Uterus (tissue), 4 donors: Measurements from ENCODE around the gene SEC16A. TPM values are rescaled to one million over a fixed set of nuclear protein-coding genes. Genes with fewer than 3 reads are reported as not detected.

Experiments used
- DNase-seq, 2 donors: peaks; one replicate each; pipeline ENCODE4 v3.0.0-alpha.2; 2019 to 2020
- H3K27ac ChIP-seq, 2 donors: fragments of 200-600 bp; sonication (generic); 1 replicate in 1 of 2; 2 replicates in 1 of 2; pipeline ENCODE4 v1.5.1; 2016 to 2018
- H3K27me3 ChIP-seq, 2 donors: fragments of 200-600 bp; sonication (generic); one replicate each; pipeline ENCODE4 v1.5.1; 2018 to 2019; ENCODE audit warnings: control low read depth in 1 of 2
- H3K36me3 ChIP-seq, 2 donors: fragments of 200-600 bp; sonication (generic); one replicate each; pipeline ENCODE4 v1.5.1; 2019; ENCODE audit warnings: control low read depth in 1 of 2
- H3K4me1 ChIP-seq, 2 donors: fragments of 200-600 bp; sonication (generic); one replicate each; pipeline ENCODE4 v1.5.1; 2018 to 2019; ENCODE audit warnings: control low read depth in 1 of 2
- H3K4me3 ChIP-seq, 2 donors: fragments of 200-600 bp; sonication (generic); 1 replicate in 1 of 2; 2 replicates in 1 of 2; pipeline ENCODE4 v1.5.1; 2018 to 2019; ENCODE audit warnings: mild to moderate bottlenecking in 1 of 2
- H3K9me3 ChIP-seq, 2 donors: fragments of 200-600 bp; sonication (generic); one replicate each; pipeline ENCODE4 v1.5.1; 2019; ENCODE audit warnings: control low read depth in 1 of 2
- CTCF ChIP-seq, 4 experiments: fragments of 200-600 bp in 2 of 4; fragments of 450-650 bp in 2 of 4; sonication (generic) in 2 of 4; IDR thresholded peaks; one replicate each; pipeline ENCODE4 v1.5.1; 2016 to 2019; ENCODE audit warnings: antibody characterized with exemption in 4 of 4, mild to moderate bottlenecking in 2 of 4, moderate library complexity in 1 of 4
- POLR2A ChIP-seq, 2 donors: fragments of 450-650 bp; IDR thresholded peaks; one replicate each; pipeline ENCODE4 v1.6.1; 2016; ENCODE audit warnings: antibody characterized with exemption in 2 of 2, mild to moderate bottlenecking in 1 of 2, moderate library complexity in 1 of 2
- intact Hi-C: fragments of 100-400 bp; cut with DNase I; formaldehyde crosslinking; loops from one replicate; pipeline ENCODE4 v1.15.1; 2023; ENCODE audit warnings: low total_unique reads
- total RNA-seq, 4 donors: library from RNA; depleted of rRNA in 3 of 4; stranded (reverse); fragments of >200 nt in 3 of 4; gene quantifications; one replicate each; pipeline versions ENCODE4 v1.1.0 to v1.2.4, GENCODE V29; 2014 to 2023
- donor health status: DM: yes; HTN: yes; CAD: no.

SEC16A gene
- total RNA-seq, 4 donors from 2014 or later, result 18.8 to 73.2 (median 35.1) TPM

DNA sequence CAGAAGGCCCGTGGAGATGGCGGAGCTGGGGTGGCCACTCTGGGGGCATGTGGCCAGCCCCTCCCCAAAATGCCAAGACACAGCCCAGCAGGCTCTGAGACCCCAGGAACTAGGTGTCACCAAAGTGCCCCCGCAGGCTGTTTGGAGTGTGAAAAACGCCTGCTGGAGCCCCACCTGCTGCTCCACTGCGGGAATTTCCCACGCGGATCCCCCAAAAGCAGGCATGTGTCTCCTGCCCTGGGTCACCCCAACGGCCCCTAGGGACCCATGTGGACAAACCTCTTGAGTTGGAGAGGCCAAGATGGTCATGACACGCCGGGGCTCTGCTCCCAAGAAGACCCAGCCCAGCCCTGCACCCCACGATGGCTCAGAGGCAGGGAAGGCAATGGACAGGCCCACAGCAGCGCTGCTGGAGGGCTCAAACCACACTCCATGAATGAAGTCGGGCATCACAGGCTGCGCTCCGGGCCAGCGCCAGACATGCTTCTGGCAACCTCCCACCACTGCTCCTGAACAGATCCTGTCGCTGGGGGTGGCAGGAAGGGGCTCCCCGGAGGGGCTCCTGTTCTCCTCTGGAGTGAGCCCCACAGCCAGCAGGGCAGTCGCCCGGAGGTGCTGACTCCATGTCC, 47.7 kb upstream of the SEC16A start:
- H3K27ac ChIP-seq, result peak overlapping the region in 1 of 2 donors; percentile 39
- no peaks in the 10 kb centered on the region for H3K9me3 ChIP-seq
- intact Hi-C loops, result no loop called here
- H3K4me3 ChIP-seq, result no peak overlapping the region
- H3K27me3 ChIP-seq, result no peaks in the 10 kb centered on the region
- TF ChIP-seq CTCF (IDR thresholded peaks at IDR 0.05), result no peak
- no peak for TF ChIP-seq POLR2A (IDR thresholded peaks at IDR 0.05)
- no peak for DNase-seq
- H3K36me3 ChIP-seq, result no peaks in the 10 kb centered on the region
- H3K4me1 ChIP-seq, result peaks cover 0 to 43% of the 10 kb centered on the region in 2 donors

DNA sequence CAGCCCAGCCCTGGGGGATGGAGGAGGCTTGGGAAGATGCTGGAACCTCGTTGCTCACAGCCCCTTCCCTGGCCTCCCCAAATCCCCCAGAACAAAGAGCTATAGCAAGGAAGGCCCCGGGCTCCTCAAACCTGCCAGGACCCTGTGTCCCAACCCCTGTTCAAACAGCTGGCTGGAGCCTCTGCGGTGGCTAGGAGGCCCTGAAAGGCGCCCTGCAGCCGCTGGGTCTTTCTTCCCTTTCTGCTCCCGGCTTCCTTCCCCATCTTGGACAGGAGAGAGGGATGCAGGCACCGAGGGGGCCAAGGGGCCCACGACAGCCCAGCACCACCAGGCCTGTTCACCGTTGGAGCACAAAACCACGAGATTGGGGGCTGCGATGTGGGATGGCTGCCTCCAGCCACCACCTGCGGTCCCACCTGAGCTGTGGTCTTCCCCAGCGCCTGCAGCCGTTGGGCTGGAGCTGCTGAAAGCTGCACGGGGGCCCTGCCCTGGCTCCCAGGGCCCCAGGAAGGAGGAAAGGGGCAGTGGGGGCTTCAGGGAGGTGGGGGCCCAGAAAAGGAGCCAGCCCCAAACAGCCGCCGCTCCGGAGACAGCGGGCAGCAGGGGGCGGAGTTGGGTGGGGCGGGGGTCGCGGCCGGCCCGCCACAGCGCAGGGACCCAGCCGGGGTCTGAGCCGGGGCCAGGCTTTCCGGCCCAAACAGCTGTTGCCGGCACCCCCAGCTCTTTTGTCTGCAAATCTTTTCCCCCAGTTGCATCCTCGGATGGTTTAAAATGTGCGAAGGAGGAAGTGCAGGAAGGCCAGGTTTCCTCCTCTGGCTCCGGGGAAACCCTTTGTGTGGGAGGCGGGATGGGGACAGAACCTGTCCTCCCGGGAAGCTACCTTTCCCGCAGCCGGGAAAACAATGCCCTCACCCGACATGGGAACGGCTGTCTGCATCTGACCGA, 46.9 kb upstream of the SEC16A start:
- Histone ChIP-seq H3K27ac (peak overlapping the region; percentile 6 to 39), H3K9me3 (no peaks in the 10 kb centered on the region), H3K27me3 (no peaks in the 10 kb centered on the region), H3K4me1 (peaks cover 0 to 43% of the 10 kb centered on the region in 2 donors), H3K4me3 (no peak overlapping the region), H3K36me3 (no peaks in the 10 kb centered on the region)
- TF ChIP-seq POLR2A (IDR thresholded peaks at IDR 0.05) (no peak), CTCF (IDR thresholded peaks at IDR 0.05) (no peak)
- intact Hi-C loops, result no loop called here
- no peak for DNase-seq

- intact Hi-C loops, result no loop called here
These were observed 46.0 kb upstream of the SEC16A start for GRCh38 chr9:136528716-136529341.

GRCh38 chr9:136527721-136528710, 45.2 kb upstream of the SEC16A start:
- no peaks in the 10 kb centered on the region for H3K36me3 ChIP-seq
- peak overlapping the region; percentile 47 to 53 for H3K27ac ChIP-seq
- no peaks in the 10 kb centered on the region for H3K27me3 ChIP-seq
- H3K4me1 ChIP-seq, result peaks cover 0 to 43% of the 10 kb centered on the region in 2 donors
- H3K9me3 ChIP-seq, result no peaks in the 10 kb centered on the region
- intact Hi-C loops, result no loop called here
- DNase-seq, result no peak
- TF ChIP-seq POLR2A (IDR thresholded peaks at IDR 0.05), result no peak
- no peak for TF ChIP-seq CTCF (IDR thresholded peaks at IDR 0.05)
- H3K4me3 ChIP-seq, result no peak overlapping the region

More at GRCh38 chr9:136528716-136529341, 46.0 kb upstream of the SEC16A start:
- H3K4me3 ChIP-seq, result no peak overlapping the region
- TF ChIP-seq POLR2A (IDR thresholded peaks at IDR 0.05), result no peak
- TF ChIP-seq CTCF (IDR thresholded peaks at IDR 0.05), result no peak
- no peaks in the 10 kb centered on the region for H3K27me3 ChIP-seq
- H3K36me3 ChIP-seq, result no peaks in the 10 kb centered on the region
- H3K27ac ChIP-seq, result peak overlapping the region in 1 of 2 donors; percentile 30
- no peak for DNase-seq
- H3K4me1 ChIP-seq, result peaks cover 0 to 43% of the 10 kb centered on the region in 2 donors
- no peaks in the 10 kb centered on the region for H3K9me3 ChIP-seq
